Erythroblast (primary cell): Measurements from ENCODE around the gene IFT81.

ENCODE experiments used
- GATA1 ChIP-seq: IDR thresholded peaks from 2 replicates; pipeline ENCODE4 v1.6.1; 2011; ENCODE audit warnings: low read depth, mild to moderate bottlenecking, control low read depth, low read length, moderate library complexity
- POLR2A ChIP-seq: IDR thresholded peaks from 2 replicates; pipeline ENCODE4 v1.6.1; 2011; ENCODE audit warnings: mild to moderate bottlenecking, low read length

GRCh38 chr12:110115675-110116074 lies 8.5 kb upstream of the IFT81 start:
- TF ChIP-seq POLR2A (no peak), GATA1 (no peak)
